ENCODE data around the gene RASGRF1.

DNA sequence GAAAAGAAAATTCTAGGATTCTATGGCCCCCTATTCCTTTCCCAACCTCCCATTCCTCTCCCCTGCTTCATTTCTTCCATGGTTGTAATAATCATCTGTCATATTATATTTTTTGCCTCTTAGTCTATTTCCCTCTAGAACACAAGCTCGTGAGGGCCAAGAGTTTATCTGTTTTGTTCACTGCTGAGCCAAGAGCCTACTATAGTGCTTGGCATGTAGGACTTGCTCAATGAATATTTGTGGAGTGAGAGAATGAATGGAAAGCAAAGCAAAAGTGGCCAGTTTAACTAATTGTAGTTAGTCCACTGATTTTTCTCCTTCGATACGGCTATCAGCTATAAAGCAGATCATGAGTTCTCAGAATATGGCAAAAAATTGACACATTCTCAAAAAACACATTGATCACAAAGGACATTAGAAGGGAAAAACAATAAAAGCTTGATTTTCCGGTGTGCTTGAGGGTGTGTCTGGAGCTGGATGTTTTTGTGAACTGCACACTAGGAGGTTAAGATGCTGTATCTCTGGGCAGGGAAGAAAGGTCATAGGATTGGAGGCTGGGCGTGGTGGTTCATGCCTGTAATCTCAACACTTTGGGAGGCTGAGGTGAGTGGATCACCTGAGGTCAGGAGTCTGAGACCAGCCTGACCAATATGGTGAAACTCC, 120.8 kb downstream of the RASGRF1 start:
- TF ChIP-seq, protein P1, sequence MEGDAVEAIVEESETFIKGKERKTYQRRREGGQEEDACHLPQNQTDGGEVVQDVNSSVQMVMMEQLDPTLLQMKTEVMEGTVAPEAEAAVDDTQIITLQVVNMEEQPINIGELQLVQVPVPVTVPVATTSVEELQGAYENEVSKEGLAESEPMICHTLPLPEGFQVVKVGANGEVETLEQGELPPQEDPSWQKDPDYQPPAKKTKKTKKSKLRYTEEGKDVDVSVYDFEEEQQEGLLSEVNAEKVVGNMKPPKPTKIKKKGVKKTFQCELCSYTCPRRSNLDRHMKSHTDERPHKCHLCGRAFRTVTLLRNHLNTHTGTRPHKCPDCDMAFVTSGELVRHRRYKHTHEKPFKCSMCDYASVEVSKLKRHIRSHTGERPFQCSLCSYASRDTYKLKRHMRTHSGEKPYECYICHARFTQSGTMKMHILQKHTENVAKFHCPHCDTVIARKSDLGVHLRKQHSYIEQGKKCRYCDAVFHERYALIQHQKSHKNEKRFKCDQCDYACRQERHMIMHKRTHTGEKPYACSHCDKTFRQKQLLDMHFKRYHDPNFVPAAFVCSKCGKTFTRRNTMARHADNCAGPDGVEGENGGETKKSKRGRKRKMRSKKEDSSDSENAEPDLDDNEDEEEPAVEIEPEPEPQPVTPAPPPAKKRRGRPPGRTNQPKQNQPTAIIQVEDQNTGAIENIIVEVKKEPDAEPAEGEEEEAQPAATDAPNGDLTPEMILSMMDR (conservative IDR thresholded peaks at IDR 0.05; ENCODE audit: low read depth in 2 of 2) = no peak
- TF ChIP-seq CREB1 (CRISPR knock-in tag; IDR thresholded peaks at IDR 0.05; ENCODE audit: low read depth) (no peak), EZH2phosphoT487 (IDR thresholded peaks at IDR 0.05; ENCODE audit: unreplicated experiment) (no peak), ZNF331 (CRISPR knock-in tag; IDR thresholded peaks at IDR 0.05; ENCODE audit: low read depth) (no peak), EZH2 (IDR thresholded peaks at IDR 0.05; ENCODE audit: low read depth, unreplicated experiment) (no peak), POLR2AphosphoS5 (IDR thresholded peaks at IDR 0.05; ENCODE audit: low read depth) (no peak), NANOG (IDR thresholded peaks at IDR 0.05; ENCODE audit: borderline replicate concordance) (no peak), ZNF462 (CRISPR knock-in tag; IDR thresholded peaks at IDR 0.05) (no peak), JUNB (IDR thresholded peaks at IDR 0.05; ENCODE audit: unreplicated experiment) (no peak)

Measured in GM23338 (cell line).